Esophagus mucosa (tissue), 1 donor: ENCODE measurements around the gene SUCO. TPM values are rescaled to one million over a fixed set of nuclear protein-coding genes. Genes with fewer than 3 reads are reported as not detected.
"Not testable (repeated sequence)": the region's sequence is repeated elsewhere in the genome, so short reads cannot be mapped to it uniquely, and the experiment has no call there.

Source experiments
- ATAC-seq: fragments of 200-7000 bp; cut with Tn5 transposase; one replicate; pipeline ENCODE4 v1.9.1; 2020
- total RNA-seq: library from RNA; stranded (reverse); gene quantifications from one replicate; pipeline ENCODE4 v1.2.4, GENCODE V29; 2023
- donor health status: DM: yes; HTN: yes; CAD: no.

Gene SUCO
- total RNA-seq, 1 donor from 2014 or later = 13.5 TPM

GRCh38 chr1:172609528-172609927 is 76.6 kb downstream of the SUCO start:
- peak; percentile 48 for ATAC-seq

- ATAC-seq = no peak
Measured at GRCh38 chr1:172612478-172612877, 79.5 kb downstream of the SUCO start.

GRCh38 chr1:172613294-172613693 is 80.3 kb downstream of the SUCO start:
- ATAC-seq = no peak

- no peak for ATAC-seq
Measured at GRCh38 chr1:172616195-172616594, 83.2 kb downstream of the SUCO start.

GRCh38 chr1:172616636-172617035 is 83.7 kb downstream of the SUCO start:
- ATAC-seq = no peak

- not testable (repeated sequence) for ATAC-seq
Measured at GRCh38 chr1:172620603-172621002, 87.7 kb downstream of the SUCO start.

GRCh38 chr1:172622541-172622940 is 89.6 kb downstream of the SUCO start:
- ATAC-seq = no peak

GRCh38 chr1:172623748-172624147 is 90.8 kb downstream of the SUCO start:
- no peak for ATAC-seq

- no peak for ATAC-seq
Measured at GRCh38 chr1:172626845-172627244, 93.9 kb downstream of the SUCO start.

GRCh38 chr1:172627702-172628101 is 94.8 kb downstream of the SUCO start:
- no peak for ATAC-seq

- no peak for ATAC-seq
Measured at GRCh38 chr1:172628401-172628800, 95.5 kb downstream of the SUCO start.

- no peak for ATAC-seq
Measured at GRCh38 chr1:172629170-172629569, 96.2 kb downstream of the SUCO start.

- no peak for ATAC-seq
Measured at GRCh38 chr1:172629638-172630037, 96.7 kb downstream of the SUCO start.

GRCh38 chr1:172630056-172630818 is 97.3 kb downstream of the SUCO start:
- ATAC-seq = no peak

- no peak for ATAC-seq
Measured at GRCh38 chr1:172630868-172631267, 97.9 kb downstream of the SUCO start.

GRCh38 chr1:172637522-172637921 is 104.6 kb downstream of the SUCO start:
- ATAC-seq = no peak

- ATAC-seq = no peak
Measured at GRCh38 chr1:172638249-172638648, 105.3 kb downstream of the SUCO start.

- peak; percentile 79 for ATAC-seq
Measured at GRCh38 chr1:172638885-172639831, 106.2 kb downstream of the SUCO start.

- no peak for ATAC-seq
Measured at GRCh38 chr1:172640111-172640510, 107.2 kb downstream of the SUCO start.

- ATAC-seq = no peak
Measured at GRCh38 chr1:172641492-172641891, 108.5 kb downstream of the SUCO start.

- no peak for ATAC-seq
Measured at GRCh38 chr1:172642970-172643369, 110.0 kb downstream of the SUCO start.

GRCh38 chr1:172646653-172647052 is 113.7 kb downstream of the SUCO start:
- no peak for ATAC-seq

- no peak for ATAC-seq
Measured at GRCh38 chr1:172647110-172647564, 114.2 kb downstream of the SUCO start.

- ATAC-seq = no peak
Measured at GRCh38 chr1:172647987-172648386, 115.0 kb downstream of the SUCO start.
